Posterior cingulate gyrus (tissue), 11 donors: ENCODE measurements around the gene SMG6.
A peak's percentile ranks its signal among the peaks of the same experiment; 100 is the strongest.
"Not testable (repeated sequence)": the region's sequence is repeated elsewhere in the genome, so short reads cannot be mapped to it uniquely, and the experiment has no call there.

Experiments
- DNase-seq, 10 donors: peaks; one replicate each; pipeline versions ENCODE4 v3.0.0 to v3.0.0-alpha.2; 2020 to 2021; ENCODE audit warnings: mixed read lengths in 3 of 10
- intact Hi-C: fragments of 100-400 bp; cut with DNase I; formaldehyde crosslinking; loops from one replicate; pipeline ENCODE4 v1.15.1; 2023

The SMG6 gene

DNA sequence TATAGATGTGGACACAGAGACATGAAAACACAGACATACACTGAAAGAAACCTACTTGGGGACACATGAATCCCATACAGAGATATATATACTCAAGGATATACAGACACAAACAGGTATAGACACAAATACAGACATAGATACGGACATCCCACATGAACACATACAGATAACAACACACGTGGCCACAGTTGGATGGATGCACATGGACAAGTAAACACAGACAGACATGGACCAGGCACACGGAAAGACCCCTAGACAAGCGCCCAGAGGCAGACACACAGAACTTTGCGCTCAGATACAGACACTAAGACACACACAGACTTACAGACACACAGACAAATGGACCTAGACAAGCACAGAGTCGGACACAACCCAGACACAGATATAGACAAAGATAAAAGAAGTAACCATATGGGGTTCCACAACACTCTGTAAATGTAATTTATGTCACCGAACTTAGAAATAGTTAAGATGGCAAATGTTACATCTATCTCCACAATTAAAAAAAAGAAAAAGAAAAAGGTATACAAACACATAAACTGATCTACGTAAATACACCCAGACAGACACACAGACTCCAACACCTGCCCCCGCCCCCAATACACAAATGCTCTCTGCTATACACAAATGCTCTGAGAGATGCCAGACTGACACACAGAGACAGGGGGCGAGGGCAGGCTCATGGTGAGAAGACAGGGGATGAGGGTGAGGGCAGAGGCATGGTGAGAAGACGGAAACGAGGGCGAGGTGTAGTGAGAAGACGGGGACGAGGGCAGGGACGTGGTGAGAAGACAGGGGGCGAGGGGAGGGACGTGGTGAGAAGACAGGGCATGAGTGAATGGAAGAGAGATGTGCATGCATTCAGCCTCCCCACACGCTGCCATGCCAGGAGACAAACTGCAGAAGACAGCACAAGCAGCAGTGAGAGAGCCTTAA is 118.3 kb downstream of the SMG6 start:
- DNase-seq = no peak
- intact Hi-C loops = no loop called here

DNA sequence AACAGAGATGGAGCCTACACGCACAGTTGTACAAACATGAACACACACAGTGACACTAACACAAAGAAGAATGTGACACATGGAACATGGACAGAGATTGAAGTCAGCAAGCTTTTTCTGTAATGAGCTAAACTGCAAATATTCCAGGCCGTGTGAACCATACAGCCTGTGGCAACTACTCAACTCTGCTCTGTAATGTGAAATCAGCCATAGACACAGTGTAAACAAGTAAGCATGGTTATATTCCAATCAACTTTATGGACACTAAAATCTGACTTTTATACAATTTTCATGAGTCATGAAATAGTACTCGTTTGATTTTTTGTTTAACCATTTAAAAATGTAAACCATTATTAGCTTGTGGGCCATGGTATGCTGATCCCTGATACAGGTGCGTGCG is 120.2 kb downstream of the SMG6 start:
- intact Hi-C loops = no loop called here
- DNase-seq = no peak

GRCh38 chr17:2181897-2182448 is 121.6 kb downstream of the SMG6 start:
- intact Hi-C loops = no loop called here
- no peak for DNase-seq

DNA sequence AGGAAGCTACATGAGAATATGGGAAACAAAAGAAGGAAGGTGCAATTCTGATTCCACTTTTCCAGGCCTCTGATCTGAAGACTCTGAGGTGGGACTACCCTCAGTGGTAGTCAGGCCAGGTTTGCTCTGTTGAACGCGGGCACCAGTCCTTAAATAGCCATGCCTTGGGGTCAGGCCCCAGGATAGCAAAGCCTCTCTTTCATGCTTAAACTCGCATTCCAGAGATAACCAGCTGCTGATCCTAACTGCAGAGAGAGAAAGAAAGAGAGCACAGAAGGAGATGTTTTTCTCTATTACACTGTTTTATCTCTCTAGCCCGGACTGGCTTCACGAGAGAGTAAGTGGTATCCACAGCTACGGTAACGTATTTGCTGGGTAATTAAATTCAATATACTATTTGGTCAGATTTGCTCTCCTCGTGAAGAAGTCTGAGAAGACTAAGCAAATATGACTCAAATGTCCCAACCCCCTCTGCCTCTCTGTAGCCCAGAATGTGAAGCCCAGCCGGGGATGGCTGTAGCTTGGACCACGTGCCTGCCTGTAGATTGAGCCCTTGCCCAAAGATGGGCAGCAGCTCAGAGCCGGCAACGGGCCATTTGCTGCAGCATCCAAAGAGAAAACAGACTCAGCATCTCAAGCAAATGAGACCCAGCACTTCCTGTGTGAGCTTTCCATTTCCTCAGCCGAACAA is 122.2 kb downstream of the SMG6 start:
- intact Hi-C loops = no loop called here
- peak; percentile 42 to 96 (median 68) for DNase-seq

- intact Hi-C loops = no loop called here
These were observed 122.8 kb downstream of the SMG6 start for GRCh38 chr17:2180768-2181167.

DNA sequence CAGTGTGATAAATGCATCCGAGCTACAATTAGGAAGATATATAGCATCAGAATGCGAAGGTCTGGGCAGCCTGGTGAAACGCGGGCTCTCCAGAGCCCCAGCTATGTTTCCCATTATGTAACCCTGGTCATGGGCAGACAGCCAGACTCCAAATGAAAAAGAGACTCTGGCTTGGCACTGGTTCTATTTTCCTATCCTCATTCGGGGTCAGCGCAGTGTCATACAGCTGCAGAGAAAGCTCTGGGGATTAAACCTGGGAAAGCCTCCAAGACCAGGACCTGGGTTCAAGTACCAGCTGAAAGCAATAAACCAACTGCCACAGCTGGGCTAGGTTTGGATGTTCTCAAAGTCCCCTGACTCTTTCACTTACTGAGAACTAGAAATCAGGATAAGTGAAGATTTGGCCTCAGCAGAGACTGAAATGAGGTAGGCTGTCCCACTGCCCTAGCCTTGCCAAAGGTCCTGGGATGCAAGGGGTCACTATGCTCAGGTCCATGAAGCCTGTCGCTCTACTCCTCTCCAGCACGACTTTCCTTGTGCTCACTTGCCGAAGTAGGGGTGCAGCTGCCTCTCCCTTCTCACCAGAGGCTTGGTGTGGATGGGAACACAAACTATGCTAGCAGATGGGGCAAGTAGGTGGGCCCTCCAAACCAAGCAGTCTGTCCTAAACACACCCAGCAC is 123.8 kb downstream of the SMG6 start:
- intact Hi-C loops = loop anchor here (5.0 to 10.0 kb wide), 2 partner anchors 33 to 55 kb away; no protein-coding TSS in a partner anchor
- peak in 7 of 10 donors; percentile 27 to 86 (median 51) for DNase-seq

More at GRCh38 chr17:2180768-2181167, 122.8 kb downstream of the SMG6 start:
- DNase-seq = no peak

GRCh38 chr17:2178798-2179501 is 124.6 kb downstream of the SMG6 start:
- DNase-seq = peak in 1 of 10 donors; percentile 72
- intact Hi-C loops = loop anchor here (5.0 to 10.0 kb wide), 2 partner anchors 33 to 56 kb away; no protein-coding TSS in a partner anchor

DNA sequence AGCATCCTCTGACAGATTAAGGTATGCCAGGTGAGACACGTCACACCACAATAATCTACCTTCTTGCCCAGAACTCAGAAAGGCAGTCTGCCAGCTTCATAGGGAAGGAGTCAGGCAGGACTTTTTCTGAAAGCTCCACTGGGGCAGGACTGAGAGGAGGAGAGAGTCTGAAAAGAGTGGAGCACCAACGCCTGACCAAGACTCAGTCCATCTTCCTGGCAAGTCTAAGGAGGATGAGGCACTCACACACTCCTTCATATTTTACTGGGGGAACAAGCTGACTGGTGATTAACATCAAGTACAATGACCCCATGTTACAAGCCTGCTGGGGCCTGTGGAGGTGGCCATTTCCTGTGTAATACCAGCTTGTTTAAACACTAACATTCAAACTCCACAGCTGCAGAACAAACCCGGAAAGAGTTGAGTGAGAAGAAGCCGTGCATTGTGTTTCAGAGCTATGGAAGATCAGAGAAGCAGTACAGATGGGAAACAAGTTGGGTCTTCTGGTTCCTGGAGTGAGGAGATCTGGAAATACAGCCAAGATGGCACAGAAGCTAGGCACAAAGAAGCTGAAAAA is 126.3 kb downstream of the SMG6 start:
- no peak for DNase-seq
- intact Hi-C loops = loop anchor here (5.0 to 10.0 kb wide), 2 partner anchors 35 to 57 kb away; no protein-coding TSS in a partner anchor

DNA sequence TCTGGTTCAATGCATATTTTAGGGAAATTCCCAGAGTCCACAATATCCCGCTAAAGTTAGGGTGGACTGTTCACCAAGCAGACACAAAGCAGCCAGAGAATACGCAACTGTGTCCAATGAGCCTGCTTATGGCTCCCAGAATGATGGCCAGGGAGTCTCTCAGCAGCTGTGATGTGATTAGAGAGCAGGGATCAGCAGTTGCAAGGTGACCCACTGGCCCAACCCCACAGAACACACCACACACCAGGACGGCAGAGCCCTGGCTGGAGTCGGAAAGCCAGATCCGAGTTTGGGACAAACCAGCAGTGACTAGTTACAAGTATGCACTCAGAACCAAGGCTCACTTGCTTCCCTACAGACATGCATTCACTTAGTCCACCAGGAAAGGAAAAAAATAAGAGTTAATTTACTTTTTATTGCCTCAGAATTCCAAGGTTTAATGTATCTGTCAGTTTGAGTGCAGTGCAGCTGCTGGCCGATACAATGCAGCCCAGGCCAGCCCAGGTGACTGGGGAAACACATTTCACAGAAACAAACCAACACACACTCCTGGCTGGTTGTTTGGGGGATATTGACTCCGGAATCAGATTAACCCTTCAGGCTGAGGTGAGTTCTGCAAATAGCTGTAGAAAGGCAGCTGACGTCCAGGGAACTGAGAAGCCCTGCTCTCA is 127.0 kb downstream of the SMG6 start:
- intact Hi-C loops = loop anchor here (5.0 to 10.0 kb wide), 2 partner anchors 36 to 58 kb away; no protein-coding TSS in a partner anchor
- DNase-seq = no peak

GRCh38 chr17:2175294-2175628 is 128.3 kb downstream of the SMG6 start:
- no peak for DNase-seq
- intact Hi-C loops = loop anchor here (5.0 to 10.0 kb wide), 2 partner anchors 37 to 60 kb away; no protein-coding TSS in a partner anchor

DNA sequence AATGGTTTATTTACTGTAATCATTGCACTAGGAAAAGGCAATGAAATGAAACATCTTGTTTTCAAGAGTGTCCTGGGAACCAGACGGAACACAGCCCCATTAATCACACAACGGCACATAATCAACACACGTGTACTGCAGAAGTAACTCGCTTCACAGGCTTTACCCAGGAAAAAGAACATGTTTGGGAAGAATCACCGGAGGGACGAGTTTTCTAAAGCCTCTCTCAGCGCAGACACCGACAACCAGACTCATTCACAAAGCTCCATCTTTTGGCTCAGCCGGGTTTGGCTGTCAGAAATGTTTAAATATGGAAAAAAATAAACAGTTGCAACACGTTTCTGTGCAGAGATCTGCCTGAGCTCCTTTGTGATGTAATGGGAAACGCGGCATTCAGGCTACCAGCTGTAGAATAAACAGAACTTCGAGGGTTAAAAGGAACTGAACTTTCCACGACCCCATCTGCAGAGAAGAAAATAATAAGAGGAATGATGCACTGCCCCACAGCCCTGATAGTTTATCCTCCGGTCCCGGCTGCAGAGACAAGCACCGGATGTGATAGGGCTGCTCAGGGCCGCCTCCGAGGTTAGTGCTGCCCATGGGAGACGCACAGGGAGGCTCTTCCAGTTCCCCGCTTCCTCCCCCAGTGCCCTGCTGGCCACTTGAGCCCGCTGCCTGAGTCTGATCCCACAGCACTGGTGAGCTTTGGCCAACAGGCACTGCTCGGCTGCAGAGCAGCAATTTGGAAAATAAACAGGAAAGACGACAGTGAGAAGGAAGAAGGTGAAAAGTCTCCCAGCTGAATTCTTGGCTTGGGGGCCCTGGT is 128.9 kb downstream of the SMG6 start:
- DNase-seq = peak in 2 of 10 donors; percentile 70 to 82
- intact Hi-C loops = loop anchor here (5.0 to 10.0 kb wide), 2 partner anchors 38 to 60 kb away; no protein-coding TSS in a partner anchor

- intact Hi-C loops = loop anchor here (10.0 kb wide), 1 partner anchor 61 kb away; no protein-coding TSS in a partner anchor
- DNase-seq = no peak
These were observed 129.6 kb downstream of the SMG6 start for GRCh38 chr17:2174014-2174413.

DNA sequence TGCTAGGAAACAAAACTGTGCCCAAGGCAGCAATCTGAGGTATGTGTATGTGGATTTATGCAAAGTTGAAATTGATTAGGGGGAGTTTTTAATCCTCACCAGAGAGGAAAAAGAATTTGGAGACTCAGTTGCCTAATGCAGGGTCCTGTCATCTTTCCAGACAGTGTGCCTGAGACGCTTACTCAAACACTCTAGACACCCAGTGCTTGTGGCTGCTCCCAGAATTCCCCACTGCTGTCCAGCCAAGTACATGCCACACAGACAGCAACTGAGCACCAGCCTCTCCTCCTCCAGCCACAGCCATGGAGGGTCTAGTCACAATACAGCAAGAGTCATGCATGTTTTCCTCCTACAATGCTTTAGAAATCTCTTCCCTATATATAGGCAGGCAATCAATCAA is 130.6 kb downstream of the SMG6 start:
- DNase-seq = peak in 1 of 10 donors; percentile 25
- intact Hi-C loops = loop anchor here (10.0 kb wide), 1 partner anchor 62 kb away; no protein-coding TSS in a partner anchor

- intact Hi-C loops = loop anchor here (10.0 kb wide), 1 partner anchor 63 kb away; no protein-coding TSS in a partner anchor
- peak in 6 of 10 donors; percentile 40 to 78 (median 50) for DNase-seq
These were observed 131.3 kb downstream of the SMG6 start for GRCh38 chr17:2172077-2172851.

GRCh38 chr17:2171702-2172076 is 131.9 kb downstream of the SMG6 start:
- DNase-seq = peak in 1 of 10 donors; percentile 76
- intact Hi-C loops = loop anchor here (10.0 kb wide), 1 partner anchor 63 kb away; no protein-coding TSS in a partner anchor

DNA sequence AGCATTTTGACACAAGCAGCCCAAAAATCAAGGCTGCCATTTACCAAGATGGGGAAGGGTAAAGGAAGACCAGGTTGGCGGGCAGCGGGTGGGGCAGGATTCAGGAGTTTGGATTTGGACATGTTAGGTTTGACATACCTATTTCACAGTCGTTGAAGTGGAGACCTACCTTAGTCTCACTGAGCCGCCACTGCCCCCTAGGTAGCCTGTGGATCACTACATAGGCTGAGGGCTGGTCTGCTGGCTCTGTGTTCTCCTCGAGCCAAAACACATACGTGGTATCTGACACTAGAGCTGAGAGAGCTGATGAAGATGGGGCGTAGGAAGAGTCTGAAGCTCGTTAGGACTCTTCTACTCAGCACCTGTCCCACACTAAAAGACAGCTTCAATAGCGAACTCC is 133.6 kb downstream of the SMG6 start:
- DNase-seq = no peak
- intact Hi-C loops = loop anchor here (10.0 kb wide), 1 partner anchor 65 kb away; no protein-coding TSS in a partner anchor

GRCh38 chr17:2165723-2166122 is 137.9 kb downstream of the SMG6 start:
- DNase-seq, intact Hi-C loops: not testable (repeated sequence)
